ENCODE results near the gene MYCBPAP. TPM values are rescaled to one million over a fixed set of nuclear protein-coding genes. Genes with fewer than 3 reads are reported as not detected.

MYCBPAP gene
- total RNA-seq, 1 donor from 2014 or later, result 0.26 TPM

DNA sequence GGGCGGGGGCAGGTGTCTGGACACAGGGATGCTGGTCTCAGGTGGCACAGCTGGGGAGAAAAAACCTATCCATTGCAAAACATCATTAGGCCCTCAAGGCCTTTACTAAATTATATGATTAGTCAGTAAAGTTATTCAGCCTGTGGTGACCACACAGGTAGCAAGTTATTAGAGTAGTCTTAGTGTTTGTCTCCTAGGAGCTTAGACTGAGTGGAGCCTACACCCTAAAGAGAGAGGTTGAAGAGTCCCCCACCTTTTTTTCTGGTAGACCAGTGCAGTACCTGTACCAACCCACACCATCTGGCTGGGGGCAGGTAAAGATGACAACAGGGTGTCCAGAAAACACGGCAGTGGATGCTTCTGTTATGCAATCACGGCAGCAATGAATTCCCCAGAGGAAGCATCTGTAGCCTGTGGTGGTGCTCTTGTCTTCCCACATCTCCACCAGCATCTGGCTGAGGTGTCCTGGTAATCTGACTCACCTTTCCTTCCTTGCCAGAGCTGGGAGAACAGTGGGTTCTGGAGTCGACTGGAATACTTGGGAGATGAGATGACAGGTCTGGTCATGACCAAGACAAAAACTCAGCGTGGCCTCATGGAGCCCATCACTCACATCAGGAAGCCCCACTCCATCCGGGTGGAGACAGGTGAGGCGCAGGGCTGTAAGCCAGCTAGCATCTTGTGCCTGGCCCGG, 11.0 kb downstream of the MYCBPAP start:
- DNase-seq (ENCODE audit: low read depth) (peak; percentile 95), FAIRE-seq (peak; percentile 62)

DNA sequence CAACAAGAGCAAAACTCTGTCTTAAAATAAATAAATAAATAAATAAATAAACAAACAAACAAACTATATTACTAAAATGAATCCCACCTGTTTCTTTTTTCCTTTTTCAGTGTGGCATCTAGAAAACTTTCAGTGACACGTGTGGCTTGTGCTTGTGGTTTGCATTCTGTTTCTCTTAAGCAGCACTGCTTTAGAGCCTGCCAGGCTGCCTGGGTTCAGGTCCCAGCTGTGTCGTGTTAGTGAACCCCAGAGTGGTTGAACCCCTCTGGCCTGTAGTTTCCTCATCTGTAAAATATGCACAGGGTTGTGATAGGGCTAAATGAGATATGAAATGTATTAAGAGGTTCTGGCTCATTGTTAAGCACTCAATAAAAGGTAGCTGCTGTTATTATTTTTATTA, 12.2 kb downstream of the MYCBPAP start:
- Histone ChIP-seq H3K4me3 (ENCODE audit: low read depth, low read length) (no peak overlapping the region), H3K27me3 (ENCODE audit: control insufficient read depth, insufficient read depth, low read length) (no peaks in the 10 kb centered on the region), H3K36me3 (ENCODE audit: control insufficient read depth, insufficient read depth, low read length) (no peaks in the 10 kb centered on the region)
- TF ChIP-seq, protein P1, sequence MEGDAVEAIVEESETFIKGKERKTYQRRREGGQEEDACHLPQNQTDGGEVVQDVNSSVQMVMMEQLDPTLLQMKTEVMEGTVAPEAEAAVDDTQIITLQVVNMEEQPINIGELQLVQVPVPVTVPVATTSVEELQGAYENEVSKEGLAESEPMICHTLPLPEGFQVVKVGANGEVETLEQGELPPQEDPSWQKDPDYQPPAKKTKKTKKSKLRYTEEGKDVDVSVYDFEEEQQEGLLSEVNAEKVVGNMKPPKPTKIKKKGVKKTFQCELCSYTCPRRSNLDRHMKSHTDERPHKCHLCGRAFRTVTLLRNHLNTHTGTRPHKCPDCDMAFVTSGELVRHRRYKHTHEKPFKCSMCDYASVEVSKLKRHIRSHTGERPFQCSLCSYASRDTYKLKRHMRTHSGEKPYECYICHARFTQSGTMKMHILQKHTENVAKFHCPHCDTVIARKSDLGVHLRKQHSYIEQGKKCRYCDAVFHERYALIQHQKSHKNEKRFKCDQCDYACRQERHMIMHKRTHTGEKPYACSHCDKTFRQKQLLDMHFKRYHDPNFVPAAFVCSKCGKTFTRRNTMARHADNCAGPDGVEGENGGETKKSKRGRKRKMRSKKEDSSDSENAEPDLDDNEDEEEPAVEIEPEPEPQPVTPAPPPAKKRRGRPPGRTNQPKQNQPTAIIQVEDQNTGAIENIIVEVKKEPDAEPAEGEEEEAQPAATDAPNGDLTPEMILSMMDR (IDR thresholded peaks at IDR 0.05; ENCODE audit: insufficient read depth, low read length, severe bottlenecking), result no peak
- DNase-seq (ENCODE audit: low read depth) (no peak), FAIRE-seq (no peak)

More for the DNA sequence above, 11.0 kb downstream of the MYCBPAP start:
- TF ChIP-seq, protein P1 (IDR thresholded peaks at IDR 0.05; ENCODE audit: insufficient read depth, low read length, severe bottlenecking), result no peak
- H3K36me3 ChIP-seq (ENCODE audit: control insufficient read depth, insufficient read depth, low read length), result no peaks in the 10 kb centered on the region
- no peaks in the 10 kb centered on the region for H3K27me3 ChIP-seq (ENCODE audit: control insufficient read depth, insufficient read depth, low read length)
- H3K4me3 ChIP-seq (ENCODE audit: low read depth, low read length), result no peak overlapping the region

DNA sequence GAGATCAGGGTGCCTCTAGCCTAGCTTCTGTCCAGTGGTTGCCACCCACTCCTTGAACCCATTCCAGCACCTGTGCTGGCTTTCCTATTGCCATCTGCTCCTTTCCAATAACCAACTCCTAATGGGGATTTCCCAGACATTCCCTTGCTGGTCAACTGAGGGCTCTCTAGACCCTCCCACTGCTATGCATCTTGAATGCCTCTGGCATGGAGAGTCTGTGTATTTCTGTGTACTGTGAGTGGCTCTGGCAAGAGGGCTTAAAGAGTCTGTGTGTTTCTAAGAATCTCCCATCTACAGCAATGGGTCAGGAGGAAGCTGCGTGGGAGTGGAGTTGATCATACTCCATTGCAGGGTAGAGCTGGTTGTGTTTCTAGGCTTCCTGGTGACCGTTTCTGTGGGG, 13.3 kb downstream of the MYCBPAP start:
- Histone ChIP-seq H3K27me3 (ENCODE audit: control insufficient read depth, insufficient read depth, low read length) (no peaks in the 10 kb centered on the region), H3K4me3 (ENCODE audit: low read depth, low read length) (no peak overlapping the region), H3K36me3 (ENCODE audit: control insufficient read depth, insufficient read depth, low read length) (no peaks in the 10 kb centered on the region)
- TF ChIP-seq, protein P1 (IDR thresholded peaks at IDR 0.05; ENCODE audit: insufficient read depth, low read length, severe bottlenecking), result no peak
- FAIRE-seq (no peak), DNase-seq (ENCODE audit: low read depth) (no peak)

DNA sequence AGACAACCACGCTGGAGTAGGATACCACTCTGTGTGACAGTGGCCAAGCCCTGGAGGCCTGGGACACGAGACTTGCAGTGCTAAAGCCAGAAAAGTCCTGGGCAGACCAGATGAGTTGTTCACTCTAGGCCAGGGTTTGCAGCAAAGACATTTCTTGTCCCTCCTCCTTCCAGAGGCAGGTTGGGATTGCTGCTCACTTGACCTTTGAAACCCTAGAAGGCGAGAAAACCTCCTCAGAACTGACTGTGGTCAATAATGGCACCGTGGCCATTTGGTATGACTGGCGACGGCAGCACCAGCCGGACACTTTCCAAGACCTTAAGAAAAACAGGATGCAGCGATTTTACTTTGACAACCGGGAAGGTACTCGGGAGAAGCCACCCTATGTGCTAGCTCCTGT, 14.5 kb downstream of the MYCBPAP start:
- TF ChIP-seq, protein P1 (IDR thresholded peaks at IDR 0.05; ENCODE audit: insufficient read depth, low read length, severe bottlenecking), result no peak
- Histone ChIP-seq H3K27me3 (ENCODE audit: control insufficient read depth, insufficient read depth, low read length) (no peaks in the 10 kb centered on the region), H3K4me3 (ENCODE audit: low read depth, low read length) (no peak overlapping the region), H3K36me3 (ENCODE audit: control insufficient read depth, insufficient read depth, low read length) (no peaks in the 10 kb centered on the region)
- DNase-seq (ENCODE audit: low read depth) (no peak), FAIRE-seq (no peak)

DNA sequence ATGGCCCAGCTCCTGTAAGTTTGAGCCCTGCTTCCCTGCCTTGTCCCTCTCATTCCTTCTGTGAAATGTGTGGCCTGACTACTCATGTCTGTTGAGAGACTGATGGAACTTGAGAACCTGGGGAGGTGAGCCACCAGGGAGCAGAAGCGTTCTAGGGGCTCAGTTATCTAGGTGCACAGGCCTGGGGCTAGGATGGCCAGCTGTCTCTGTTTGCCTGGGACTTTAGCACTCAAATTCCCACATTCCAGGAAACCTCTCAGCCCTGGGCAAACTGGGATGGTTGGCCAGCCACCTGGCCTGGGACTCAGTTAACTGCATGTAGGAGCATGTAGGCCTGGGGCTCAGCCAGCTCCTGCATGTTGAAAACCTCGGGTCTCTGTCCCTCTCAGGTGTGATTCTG, 15.0 kb downstream of the MYCBPAP start:
- peak; percentile 90 for FAIRE-seq
- no peaks in the 10 kb centered on the region for H3K36me3 ChIP-seq (ENCODE audit: control insufficient read depth, insufficient read depth, low read length)
- DNase-seq (ENCODE audit: low read depth), result peak; percentile 87
- no peak overlapping the region for H3K4me3 ChIP-seq (ENCODE audit: low read depth, low read length)
- TF ChIP-seq, protein P1 (IDR thresholded peaks at IDR 0.05; ENCODE audit: insufficient read depth, low read length, severe bottlenecking), result peak; percentile 6
- H3K27me3 ChIP-seq (ENCODE audit: control insufficient read depth, insufficient read depth, low read length), result no peaks in the 10 kb centered on the region

DNA sequence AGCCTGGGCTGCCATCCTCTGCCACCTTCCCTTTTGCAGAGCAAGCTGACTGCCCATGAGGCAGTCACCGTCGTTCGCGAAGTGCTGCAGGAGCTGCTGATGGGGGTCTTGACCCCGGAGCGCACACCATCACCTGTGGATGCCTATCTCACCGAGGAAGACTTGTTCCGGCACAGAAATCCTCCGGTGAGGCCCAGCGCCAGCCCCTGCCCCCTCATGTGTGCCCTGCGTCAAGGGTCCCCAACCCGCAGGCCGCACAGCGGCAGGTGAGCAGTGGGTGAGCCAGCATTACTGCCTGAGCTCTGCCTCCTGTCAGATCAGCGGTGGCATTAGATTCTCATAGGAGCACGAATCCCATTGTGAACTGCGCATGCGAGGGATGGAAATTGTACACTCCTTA, 16.6 kb downstream of the MYCBPAP start:
- DNase-seq (ENCODE audit: low read depth), result no peak

More for the DNA sequence above, 16.6 kb downstream of the MYCBPAP start:
- Histone ChIP-seq H3K27me3 (ENCODE audit: control insufficient read depth, insufficient read depth, low read length) (no peaks in the 10 kb centered on the region), H3K4me3 (ENCODE audit: low read depth, low read length) (no peak overlapping the region), H3K36me3 (ENCODE audit: control insufficient read depth, insufficient read depth, low read length) (no peaks in the 10 kb centered on the region)
- TF ChIP-seq, protein P1 (IDR thresholded peaks at IDR 0.05; ENCODE audit: insufficient read depth, low read length, severe bottlenecking), result no peak
- no peak for FAIRE-seq
